ENCODE results near the gene TAS2R3.

Gene TAS2R3

DNA sequence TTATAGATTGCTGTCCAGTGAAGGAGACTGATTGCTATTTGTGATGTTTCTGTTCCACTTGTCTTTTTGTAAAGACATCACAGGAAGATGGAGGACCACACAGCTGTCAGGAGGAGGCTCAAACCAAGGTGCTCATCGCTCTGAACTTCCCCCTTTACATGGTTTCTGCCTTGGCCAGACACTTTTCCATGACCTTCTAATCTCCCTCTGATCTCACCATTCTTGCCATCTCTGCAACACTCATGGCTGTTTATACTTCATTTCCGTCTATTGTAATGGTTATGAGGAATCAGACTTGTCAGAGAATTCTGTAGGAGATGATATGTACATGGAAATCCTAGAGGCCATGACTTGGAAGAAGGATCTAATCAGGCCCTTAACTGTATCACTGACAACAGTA is 24.4 kb downstream of the TAS2R3 start:
- TF ChIP-seq, protein P1, sequence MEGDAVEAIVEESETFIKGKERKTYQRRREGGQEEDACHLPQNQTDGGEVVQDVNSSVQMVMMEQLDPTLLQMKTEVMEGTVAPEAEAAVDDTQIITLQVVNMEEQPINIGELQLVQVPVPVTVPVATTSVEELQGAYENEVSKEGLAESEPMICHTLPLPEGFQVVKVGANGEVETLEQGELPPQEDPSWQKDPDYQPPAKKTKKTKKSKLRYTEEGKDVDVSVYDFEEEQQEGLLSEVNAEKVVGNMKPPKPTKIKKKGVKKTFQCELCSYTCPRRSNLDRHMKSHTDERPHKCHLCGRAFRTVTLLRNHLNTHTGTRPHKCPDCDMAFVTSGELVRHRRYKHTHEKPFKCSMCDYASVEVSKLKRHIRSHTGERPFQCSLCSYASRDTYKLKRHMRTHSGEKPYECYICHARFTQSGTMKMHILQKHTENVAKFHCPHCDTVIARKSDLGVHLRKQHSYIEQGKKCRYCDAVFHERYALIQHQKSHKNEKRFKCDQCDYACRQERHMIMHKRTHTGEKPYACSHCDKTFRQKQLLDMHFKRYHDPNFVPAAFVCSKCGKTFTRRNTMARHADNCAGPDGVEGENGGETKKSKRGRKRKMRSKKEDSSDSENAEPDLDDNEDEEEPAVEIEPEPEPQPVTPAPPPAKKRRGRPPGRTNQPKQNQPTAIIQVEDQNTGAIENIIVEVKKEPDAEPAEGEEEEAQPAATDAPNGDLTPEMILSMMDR (IDR thresholded peaks at IDR 0.05; ENCODE audit: low read depth, low read length), result no peak
- H3K4me3 ChIP-seq (ENCODE audit: low read depth, low read length), result no peak overlapping the region

DNA sequence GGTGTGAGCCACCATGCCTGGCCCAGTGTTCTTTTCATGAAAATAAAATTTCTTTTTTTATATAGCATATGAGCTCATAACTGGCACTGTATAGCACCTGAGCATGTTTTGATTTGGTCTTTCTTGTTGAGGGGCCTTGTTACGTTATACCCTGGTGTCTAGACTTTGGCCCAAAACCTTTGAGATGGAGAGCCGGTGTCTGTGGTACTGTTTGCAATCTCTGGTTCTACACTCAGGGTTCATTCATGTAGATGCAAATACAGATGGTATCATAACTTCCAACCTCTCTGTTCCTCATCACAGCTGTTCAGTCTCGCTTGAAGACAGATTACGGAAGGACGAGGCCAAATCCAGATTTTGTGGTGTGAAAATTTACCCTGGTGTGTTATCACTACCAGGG is 26.0 kb downstream of the TAS2R3 start, which contains the start of gene TAS2R5:
TAS2R5 (plus strand) TSS at position 301 of the 400 bp plus-strand sequence. CDS start 145 bp downstream, outside the sequence.
- H3K4me3 ChIP-seq (ENCODE audit: low read depth, low read length), result no peak within 1 kb of the TSS
- TF ChIP-seq, protein P1 (IDR thresholded peaks at IDR 0.05; ENCODE audit: low read depth, low read length), result no peak

DNA sequence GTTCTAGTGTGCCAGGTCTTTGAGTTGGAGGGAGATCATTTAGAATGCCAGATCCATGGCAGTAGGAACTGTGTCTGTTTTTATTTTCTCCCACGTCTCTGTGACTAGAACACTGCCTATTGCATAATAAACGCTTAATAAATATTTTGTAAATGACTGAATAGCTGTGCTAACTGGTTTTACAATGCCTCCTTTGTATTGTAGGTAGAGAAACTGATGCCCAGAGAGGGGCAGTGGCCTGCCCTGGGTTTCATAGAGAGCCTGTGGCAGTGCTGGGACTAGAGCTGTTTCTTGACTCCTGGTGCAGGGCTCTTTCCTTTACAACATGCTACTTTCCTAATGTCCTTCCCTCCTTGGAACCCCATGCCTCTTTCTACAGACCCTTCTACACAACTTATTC is 28.6 kb downstream of the TAS2R3 start:
- TF ChIP-seq, protein P1 (IDR thresholded peaks at IDR 0.05; ENCODE audit: low read depth, low read length), result no peak
- H3K4me3 ChIP-seq (ENCODE audit: low read depth, low read length), result no peak overlapping the region
